Activated CD8-positive, alpha-beta memory T cell treated with anti-CD3 and anti-CD28 coated beads, Interleukin-2, amount 10 ng/mL, durations not matched to agents 7 days and 5 days (primary cell): ENCODE results near the gene PRDX3. TPM values are rescaled to one million over a fixed set of nuclear protein-coding genes. Genes with fewer than 3 reads are reported as not detected.
"Not testable (repeated sequence)": the region's sequence is repeated elsewhere in the genome, so short reads cannot be mapped to it uniquely, and the experiment has no call there.

Experiments
- ATAC-seq: fragments of 150-1000 bp; cut with Tn5 transposase; one replicate; pipeline ENCODE4 v1.10.0; 2021; ENCODE audit warnings: moderate library complexity
- CTCF ChIA-PET: fragments of 350-600 bp; sonication (Branson Sonifier 250); formaldehyde crosslinking; loops from one replicate; lab custom pipeline; 2021; ENCODE audit warnings: antibody characterized with exemption; lab: Charles Lee
- DNase-seq: peaks from one replicate; pipeline ENCODE4 v3.0.0-alpha.2; 2020
- H3K27ac Mint-ChIP-seq: one replicate; pipeline ENCODE4 v1.8.0; 2021; ENCODE audit warnings: mild to moderate bottlenecking, mixed read lengths
- H3K27me3 Mint-ChIP-seq: one replicate; pipeline ENCODE4 v1.8.0; 2021; ENCODE audit warnings: mixed read lengths
- H3K36me3 Mint-ChIP-seq: one replicate; pipeline ENCODE4 v1.8.0; 2021; ENCODE audit warnings: mild to moderate bottlenecking, mixed read lengths
- H3K4me1 Mint-ChIP-seq: one replicate; pipeline ENCODE4 v1.8.0; 2021; ENCODE audit warnings: mixed read lengths
- H3K4me3 Mint-ChIP-seq: one replicate; pipeline ENCODE4 v1.8.0; 2021; ENCODE audit warnings: mild to moderate bottlenecking, moderate library complexity, mixed read lengths
- H3K9me3 Mint-ChIP-seq: one replicate; pipeline ENCODE4 v1.8.0; 2022; ENCODE audit warnings: low read depth, mixed read lengths
- total RNA-seq, 2 experiments: library from RNA; stranded (reverse); gene quantifications; one replicate each; pipeline ENCODE4 v1.2.3, GENCODE V29; 2021

The PRDX3 gene
- total RNA-seq, 2 experiments from 2014 or later = 124 to 166 TPM

DNA sequence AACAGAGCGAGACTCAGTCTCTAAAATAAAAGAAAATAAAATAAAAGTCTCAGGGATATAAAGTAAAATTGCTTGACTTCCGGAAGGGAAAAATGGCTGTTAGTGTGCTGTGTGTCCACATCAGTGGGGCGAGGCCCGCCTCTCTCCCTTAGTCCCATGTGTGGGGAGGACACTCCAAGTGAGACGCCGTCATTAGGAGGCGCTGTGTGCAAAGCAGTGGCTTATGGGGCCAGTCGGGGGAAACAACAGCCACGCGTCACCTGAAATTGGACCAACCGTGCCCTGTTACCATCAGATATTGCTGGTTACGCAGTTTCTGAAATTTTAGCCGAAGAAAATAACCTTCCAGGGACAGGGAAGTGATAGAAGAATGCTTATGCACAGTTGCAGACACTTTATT, 28.9 kb downstream of the PRDX3 start:
- H3K27me3 Mint-ChIP-seq = no peaks in the 10 kb centered on the region
- H3K36me3 Mint-ChIP-seq = peaks cover 30% of the 10 kb centered on the region
- DNase-seq (no peak), ATAC-seq (no peak)
- no peak overlapping the region for H3K4me3 Mint-ChIP-seq
- no peak overlapping the region for H3K27ac Mint-ChIP-seq
- H3K9me3 Mint-ChIP-seq = no peaks in the 10 kb centered on the region
- no peaks in the 10 kb centered on the region for H3K4me1 Mint-ChIP-seq
- CTCF ChIA-PET = interaction anchor here (1.2 kb wide), 1 partner anchor 12 kb away, joined by 5 read pairs; no protein-coding TSS in a partner anchor

DNA sequence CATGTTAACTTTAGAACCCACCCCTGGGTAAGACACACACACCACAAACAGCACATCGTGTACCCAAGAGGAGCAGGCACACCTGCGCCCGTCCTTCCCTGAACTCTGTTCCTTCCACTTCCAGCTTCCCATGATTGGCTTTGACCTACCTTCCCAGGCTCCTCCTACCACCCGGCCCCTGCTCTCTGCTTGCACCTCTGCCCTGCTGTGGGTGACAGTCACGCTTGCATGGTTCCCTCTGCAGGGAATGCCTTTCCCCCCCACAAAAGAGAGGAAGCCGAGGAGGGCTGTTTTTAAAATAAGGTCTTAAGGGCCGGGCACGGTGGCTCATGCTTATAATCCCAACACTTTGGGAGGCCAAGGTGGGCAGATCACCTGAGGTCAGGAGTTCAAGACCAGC, 29.5 kb downstream of the PRDX3 start:
- Mint-ChIP-seq H3K4me1 (no peaks in the 10 kb centered on the region), H3K27ac (no peak overlapping the region), H3K9me3 (no peaks in the 10 kb centered on the region), H3K36me3 (peaks cover 26% of the 10 kb centered on the region), H3K27me3 (no peaks in the 10 kb centered on the region), H3K4me3 (no peak overlapping the region)
- no peak for DNase-seq
- CTCF ChIA-PET = interaction anchor here (1.0 kb wide), 1 partner anchor 12 kb away, joined by 3 read pairs; no protein-coding TSS in a partner anchor
- ATAC-seq = no peak

DNA sequence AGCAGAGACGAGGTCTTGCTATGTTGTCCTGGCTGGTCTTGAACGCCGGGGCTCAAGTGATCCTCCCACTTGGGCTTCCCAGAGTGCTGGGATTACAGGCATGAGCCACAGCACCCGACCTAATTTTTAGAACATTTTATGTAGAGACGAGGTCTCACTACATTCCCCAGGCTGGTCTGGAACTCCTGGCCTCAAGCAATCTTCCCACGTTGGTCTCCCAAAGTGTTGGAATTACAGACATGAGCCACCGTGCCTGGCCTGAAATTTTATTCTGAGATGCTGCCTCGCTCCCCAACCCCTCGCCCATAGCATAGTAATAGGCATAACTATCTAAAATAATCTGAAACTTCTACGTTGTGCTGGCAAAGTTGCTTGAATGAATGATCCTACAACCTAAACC, 35.0 kb downstream of the PRDX3 start:
- Mint-ChIP-seq H3K4me3 (no peak overlapping the region), H3K4me1 (peaks cover 4% of the 10 kb centered on the region), H3K27me3 (no peaks in the 10 kb centered on the region), H3K27ac (no peak overlapping the region), H3K36me3 (peaks cover 21% of the 10 kb centered on the region), H3K9me3 (no peaks in the 10 kb centered on the region)
- CTCF ChIA-PET = interaction anchor here (0.6 kb wide), 1 partner anchor 469 kb away, joined by 3 read pairs; no protein-coding TSS in a partner anchor
- DNase-seq = no peak
- no peak for ATAC-seq

DNA sequence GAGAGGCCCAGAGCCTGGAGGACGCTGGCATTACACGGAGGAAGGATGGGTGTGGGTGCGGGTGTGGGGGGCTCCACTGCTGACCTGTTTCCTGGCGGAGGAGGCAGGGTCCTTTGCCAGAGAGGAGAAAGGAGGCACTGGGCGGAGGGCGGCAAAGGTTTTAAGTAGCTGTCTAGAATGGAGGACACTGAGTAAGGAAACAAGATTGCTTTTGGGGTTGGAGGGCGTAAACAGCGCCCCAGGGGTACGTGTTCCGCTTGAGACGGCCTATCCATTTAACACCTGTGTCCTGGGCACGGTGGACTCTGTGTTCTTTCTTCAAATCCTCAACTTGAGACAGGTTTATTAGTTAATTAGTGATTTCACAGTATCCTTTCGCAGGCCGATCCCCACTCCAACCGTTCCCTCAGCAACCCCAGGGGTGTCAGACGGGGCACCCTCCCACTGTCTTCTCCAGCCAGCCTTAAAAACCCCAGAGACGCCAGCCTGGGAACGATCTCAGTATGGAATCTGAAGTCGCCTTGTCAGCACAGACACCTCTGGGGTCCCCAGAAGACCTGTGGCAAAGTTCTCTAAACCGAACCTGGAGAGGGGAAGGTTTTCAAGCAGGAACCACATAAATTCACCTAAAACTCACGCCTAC, 37.9 kb downstream of the PRDX3 start:
- Mint-ChIP-seq H3K4me3 (no peak overlapping the region), H3K27ac (peak overlapping the region; percentile 43), H3K36me3 (peaks cover 25% of the 10 kb centered on the region), H3K9me3 (no peaks in the 10 kb centered on the region), H3K4me1 (peaks cover 12% of the 10 kb centered on the region), H3K27me3 (no peaks in the 10 kb centered on the region)
- DNase-seq (no peak), ATAC-seq (no peak)
- CTCF ChIA-PET = interaction anchor here (0.8 to 2.5 kb wide), 3 partner anchors 31 to 276 kb away, joined by 3 to 9 read pairs (median 3); no protein-coding TSS in a partner anchor

- Mint-ChIP-seq H3K4me1 (peaks cover 19% of the 10 kb centered on the region), H3K4me3 (no peak overlapping the region), H3K27ac (peak overlapping the region; percentile 59), H3K36me3 (peaks cover 31% of the 10 kb centered on the region), H3K9me3 (no peaks in the 10 kb centered on the region), H3K27me3 (no peaks in the 10 kb centered on the region)
- CTCF ChIA-PET = interaction anchor here (0.8 to 2.6 kb wide), 5 partner anchors 19 to 306 kb away, joined by 3 to 9 read pairs (median 3); no protein-coding TSS in a partner anchor
- ATAC-seq (peak; percentile 72), DNase-seq (peak; percentile 64)
These were observed 39.0 kb downstream of the PRDX3 start for GRCh38 chr10:119139464-119140067.

DNA sequence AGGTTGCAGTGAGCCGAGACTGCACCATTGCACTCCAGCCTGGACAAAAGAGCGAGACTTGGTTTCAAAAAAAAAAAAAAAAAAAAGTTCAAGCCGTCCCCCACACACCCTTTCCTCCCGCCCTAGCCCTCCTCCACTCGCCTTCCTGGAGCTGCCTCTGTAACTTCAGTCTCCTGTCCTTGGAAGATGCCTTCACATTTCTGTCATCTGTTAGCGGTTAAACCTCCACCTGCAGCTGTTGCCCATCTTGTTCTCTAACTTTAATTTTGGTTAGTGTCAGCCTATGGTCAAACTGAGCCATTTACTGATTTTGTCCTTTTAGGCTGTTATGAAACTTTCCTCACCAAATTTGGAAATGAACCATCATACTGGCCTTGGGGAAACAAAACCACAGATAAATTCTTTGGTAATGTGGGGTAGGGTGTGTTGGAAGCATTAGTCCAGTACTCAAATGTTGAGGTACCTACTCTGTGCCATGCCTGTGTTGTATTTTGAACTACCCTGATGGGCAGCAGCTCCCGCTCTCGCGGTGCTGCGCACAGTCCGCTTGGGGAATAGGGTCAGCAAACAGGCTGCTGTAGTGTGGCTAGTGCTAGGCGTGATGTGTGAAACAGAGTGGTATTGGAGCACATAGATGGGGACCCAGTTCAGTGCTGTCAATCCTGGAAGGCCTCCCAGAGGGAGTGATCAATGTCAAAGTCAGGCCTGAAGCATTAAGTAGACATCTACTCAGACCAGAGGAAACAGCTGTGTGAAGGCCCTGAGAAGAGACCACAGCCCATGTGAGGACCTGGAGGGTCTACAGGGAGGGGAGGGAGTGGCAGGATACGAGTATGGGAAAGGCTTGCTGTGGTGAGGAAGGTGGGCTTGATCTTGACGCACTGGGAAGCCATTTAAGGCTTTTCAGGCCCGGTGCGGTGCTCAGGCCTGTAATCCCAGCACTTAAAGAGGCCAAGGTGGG, 40.0 kb downstream of the PRDX3 start:
- peaks cover 28% of the 10 kb centered on the region for H3K4me1 Mint-ChIP-seq
- no peaks in the 10 kb centered on the region for H3K27me3 Mint-ChIP-seq
- no peak overlapping the region for H3K4me3 Mint-ChIP-seq
- DNase-seq (no peak), ATAC-seq (no peak)
- CTCF ChIA-PET = interaction anchor here (1.1 to 2.6 kb wide), 3 partner anchors 11 to 307 kb away, joined by 5 to 9 read pairs (median 9); no protein-coding TSS in a partner anchor
- H3K27ac Mint-ChIP-seq = peak overlapping the region; percentile 57
- no peaks in the 10 kb centered on the region for H3K9me3 Mint-ChIP-seq
- H3K36me3 Mint-ChIP-seq = peaks cover 38% of the 10 kb centered on the region

DNA sequence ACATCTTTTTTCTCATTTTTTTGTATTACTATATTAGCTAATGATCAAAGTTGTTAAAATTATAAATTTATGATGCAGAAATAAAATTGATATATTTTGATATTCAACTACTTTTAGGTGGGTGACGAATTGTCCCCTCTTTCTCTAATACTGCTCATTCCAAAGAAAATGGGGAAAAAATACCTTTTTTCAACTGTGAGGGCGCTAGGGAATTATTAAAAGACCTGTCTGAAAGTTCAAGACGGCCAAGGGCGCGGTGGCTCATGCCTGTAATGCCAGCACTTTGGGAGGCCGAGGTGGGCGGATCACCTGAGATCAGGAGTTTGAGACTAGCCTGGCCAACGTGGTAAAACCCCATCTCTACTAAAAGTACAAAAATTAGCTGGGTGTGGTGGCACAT, 40.7 kb downstream of the PRDX3 start:
- H3K27ac Mint-ChIP-seq, H3K9me3 Mint-ChIP-seq, DNase-seq, ATAC-seq, H3K27me3 Mint-ChIP-seq, H3K4me3 Mint-ChIP-seq: not testable (repeated sequence)
- Mint-ChIP-seq H3K36me3 (peaks cover 42% of the 10 kb centered on the region), H3K4me1 (peaks cover 35% of the 10 kb centered on the region)
- CTCF ChIA-PET = interaction anchor here (1.1 to 2.6 kb wide), 3 partner anchors 12 to 307 kb away, joined by 5 to 9 read pairs (median 9); no protein-coding TSS in a partner anchor

DNA sequence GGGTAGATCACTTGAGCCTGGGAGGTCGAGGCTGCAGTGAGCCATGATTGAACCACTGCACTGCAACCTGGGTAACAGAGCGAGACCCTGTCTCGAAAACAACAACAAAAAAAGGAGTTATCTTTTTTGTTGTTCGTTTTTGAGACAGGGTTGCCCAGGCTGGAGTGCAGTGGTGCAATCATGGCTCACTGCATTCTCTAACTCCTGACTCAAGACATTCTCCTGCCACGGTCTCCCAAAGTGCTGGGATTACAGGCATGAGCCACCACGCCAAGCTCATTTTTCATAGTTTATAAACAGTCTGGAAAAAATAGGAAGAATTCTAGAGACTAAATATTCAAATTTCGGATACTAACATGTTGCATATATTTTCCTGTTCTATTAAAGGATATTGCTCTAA, 42.5 kb downstream of the PRDX3 start:
- DNase-seq (no peak), ATAC-seq (no peak)
- Mint-ChIP-seq H3K36me3 (peaks cover 53% of the 10 kb centered on the region), H3K4me3 (no peak overlapping the region), H3K9me3 (no peaks in the 10 kb centered on the region), H3K27me3 (no peaks in the 10 kb centered on the region), H3K27ac (peak overlapping the region; percentile 18), H3K4me1 (peaks cover 52% of the 10 kb centered on the region)
- CTCF ChIA-PET = interaction anchor here (1.2 to 1.6 kb wide), 3 partner anchors 15 to 29 kb away, joined by 3 to 6 read pairs (median 3); partner anchors contain the start of gene SFXN4

DNA sequence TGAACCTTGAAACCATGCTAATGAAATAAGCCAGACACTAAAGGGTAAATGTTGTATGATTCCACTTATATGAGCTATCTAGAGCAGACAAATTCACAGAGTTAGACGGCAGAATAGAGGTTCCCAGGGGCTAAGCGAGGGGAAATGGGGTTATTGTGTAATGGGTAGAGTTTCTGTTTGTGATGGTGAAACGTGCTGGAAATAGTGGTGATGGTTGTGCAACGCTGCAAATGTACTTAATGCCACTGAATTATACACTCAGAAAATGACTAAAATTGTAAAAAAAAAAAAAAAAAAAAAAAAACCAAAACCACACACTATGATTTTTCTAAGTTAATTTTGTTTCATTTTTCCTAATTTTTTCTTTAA, 43.1 kb downstream of the PRDX3 start:
- H3K36me3 Mint-ChIP-seq = peaks cover 56% of the 10 kb centered on the region
- H3K4me3 Mint-ChIP-seq = peak overlapping the region; percentile 9
- ATAC-seq (no peak), DNase-seq (peak; percentile 49)
- H3K27ac Mint-ChIP-seq = peak overlapping the region; percentile 79
- CTCF ChIA-PET = interaction anchor here (1.2 to 1.6 kb wide), 3 partner anchors 14 to 30 kb away, joined by 3 to 6 read pairs (median 3); partner anchors contain the start of gene SFXN4
- no peaks in the 10 kb centered on the region for H3K9me3 Mint-ChIP-seq
- H3K27me3 Mint-ChIP-seq = no peaks in the 10 kb centered on the region
- H3K4me1 Mint-ChIP-seq = peaks cover 58% of the 10 kb centered on the region

- CTCF ChIA-PET = interaction anchor here (0.6 kb wide), 1 partner anchor 591 kb away, joined by 3 read pairs; no protein-coding TSS in a partner anchor
- DNase-seq (peak; percentile 72), ATAC-seq (no peak)
- H3K4me3 Mint-ChIP-seq = peak overlapping the region; percentile 3
- H3K27ac Mint-ChIP-seq = peak overlapping the region; percentile 96
- H3K36me3 Mint-ChIP-seq = peaks cover 62% of the 10 kb centered on the region
- H3K9me3 Mint-ChIP-seq = no peaks in the 10 kb centered on the region
- peaks cover 70% of the 10 kb centered on the region for H3K4me1 Mint-ChIP-seq
- H3K27me3 Mint-ChIP-seq = no peaks in the 10 kb centered on the region
These were observed 44.7 kb downstream of the PRDX3 start for GRCh38 chr10:119133949-119134348.

GRCh38 chr10:119132521-119133345, 45.9 kb downstream of the PRDX3 start:
- no peak for ATAC-seq

More at GRCh38 chr10:119132521-119133345, 45.9 kb downstream of the PRDX3 start:
- CTCF ChIA-PET = interaction anchor here (0.5 to 2.1 kb wide), 14 partner anchors 12 to 724 kb away, joined by 3 to 9 read pairs (median 4); partner anchors contain the start of gene GRK5
- H3K36me3 Mint-ChIP-seq = peaks cover 70% of the 10 kb centered on the region
- H3K27me3 Mint-ChIP-seq = no peaks in the 10 kb centered on the region
- H3K27ac Mint-ChIP-seq = peak overlapping the region; percentile 96
- DNase-seq = no peak
- H3K4me1 Mint-ChIP-seq = peaks cover 68% of the 10 kb centered on the region
- H3K9me3 Mint-ChIP-seq = no peaks in the 10 kb centered on the region
- peak overlapping the region; percentile 80 for H3K4me3 Mint-ChIP-seq
